NCI-H345 (cell line): Measurements from ENCODE around the gene KY.
A peak's percentile ranks its signal among the peaks of the same experiment; 100 is the strongest.
"Not testable (repeated sequence)": the region's sequence is repeated elsewhere in the genome, so short reads cannot be mapped to it uniquely, and the experiment has no call there.

Experiments
- DNase-seq: peaks from one replicate; lab custom pipeline; 2025; lab: John Stamatoyannopoulos, UW

The KY gene

DNA sequence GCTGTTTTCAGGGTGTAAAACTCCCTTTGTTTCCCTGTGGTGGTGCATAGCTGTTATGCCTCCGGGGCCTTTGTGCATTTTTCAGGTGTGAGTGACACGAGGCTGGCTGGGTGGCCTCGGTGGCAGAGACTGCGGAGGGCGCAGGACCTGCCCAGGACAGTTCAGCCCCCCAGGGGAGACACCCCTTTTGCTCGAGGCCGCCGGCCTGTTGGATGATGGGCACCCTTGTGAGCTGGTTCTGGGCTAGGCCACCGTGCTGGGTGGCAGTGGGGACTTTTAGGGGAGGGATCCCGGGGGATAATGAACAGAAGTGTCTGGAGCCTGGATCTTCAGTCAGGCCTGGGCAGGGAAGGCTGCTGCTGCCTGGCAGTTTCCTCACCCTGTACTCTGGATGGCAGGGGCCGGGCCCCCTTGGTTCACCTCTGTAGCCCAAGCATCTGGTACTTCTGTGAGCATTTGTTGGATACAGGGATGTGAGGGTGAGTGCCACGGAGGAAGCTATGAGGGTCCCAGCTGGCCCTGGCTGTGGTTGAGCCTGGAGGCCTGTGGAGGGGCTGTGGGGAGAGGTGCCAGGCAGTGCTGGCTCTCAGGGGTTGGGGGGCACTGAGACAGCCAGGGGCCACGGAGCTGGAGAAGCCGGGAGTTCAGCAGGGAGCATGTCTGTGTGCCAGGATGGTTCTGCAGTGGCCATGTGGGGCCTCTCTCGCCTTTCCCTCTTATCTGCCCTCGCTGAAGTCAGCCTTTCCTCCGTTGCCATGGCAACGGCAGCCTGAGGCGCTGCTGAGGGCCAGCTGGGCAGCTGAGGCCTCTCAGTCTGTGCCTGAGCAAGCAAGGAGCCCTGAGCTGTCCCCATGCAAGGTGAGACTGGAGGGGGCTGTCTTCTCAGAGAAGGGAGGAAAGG lies 49.0 kb downstream of the KY start:
- no peak for DNase-seq

DNA sequence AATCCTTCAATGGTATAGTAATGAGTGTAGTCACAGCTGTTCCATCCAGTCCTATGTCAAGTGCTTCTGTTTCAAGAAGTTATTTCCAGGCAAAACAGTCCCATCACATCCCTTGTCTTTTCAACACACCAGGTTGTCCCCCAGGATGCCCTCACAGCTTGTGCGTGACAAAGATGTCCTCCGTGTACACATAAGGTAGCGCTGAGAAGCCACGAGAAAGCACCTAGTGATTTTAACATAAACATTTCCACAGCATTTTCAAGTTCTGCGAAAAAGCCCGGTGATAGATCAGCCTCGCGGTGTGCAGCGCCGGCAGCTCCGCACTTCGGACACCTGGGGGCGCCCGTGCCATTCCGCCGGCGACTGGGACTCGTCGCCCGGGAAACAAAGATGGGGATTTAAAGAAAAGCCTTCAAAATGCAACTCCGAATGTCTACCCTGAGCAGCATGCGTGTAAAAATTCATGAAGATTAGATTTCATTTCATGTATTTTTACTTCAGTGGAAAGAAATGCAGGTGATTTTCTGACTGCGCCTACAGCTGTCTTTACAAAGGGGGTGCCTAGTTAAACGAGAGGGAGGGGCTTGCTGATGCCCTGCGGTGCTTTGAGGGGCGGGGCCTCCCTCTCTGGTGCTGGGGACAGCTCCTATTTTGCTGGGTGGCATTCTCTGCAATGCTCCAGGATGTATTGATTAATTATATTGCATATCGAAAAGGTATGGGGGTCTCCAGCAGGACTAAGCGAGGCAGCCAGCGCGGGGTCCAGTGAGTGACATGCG lies 49.9 kb downstream of the KY start:
- DNase-seq, result peak; percentile 62

DNA sequence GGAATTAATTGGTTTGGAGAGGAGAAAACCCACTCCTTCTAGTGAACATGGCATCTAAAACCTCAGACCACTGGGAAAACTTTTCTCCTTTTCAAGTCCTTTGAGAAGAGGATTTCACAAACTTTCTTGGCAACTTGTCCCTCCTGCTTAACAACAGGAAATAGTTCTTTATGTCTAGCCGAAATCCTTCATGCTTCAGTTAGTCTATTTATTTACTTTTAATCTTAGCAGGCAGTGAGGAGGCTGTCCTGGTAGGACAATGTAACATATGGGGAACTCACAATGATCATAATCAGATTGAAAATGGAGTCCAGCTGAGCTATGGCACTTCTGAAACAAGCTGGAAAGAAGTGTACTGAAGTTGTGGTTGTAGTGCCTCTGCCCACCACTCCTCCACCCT lies 50.6 kb downstream of the KY start:
- no peak for DNase-seq

DNA sequence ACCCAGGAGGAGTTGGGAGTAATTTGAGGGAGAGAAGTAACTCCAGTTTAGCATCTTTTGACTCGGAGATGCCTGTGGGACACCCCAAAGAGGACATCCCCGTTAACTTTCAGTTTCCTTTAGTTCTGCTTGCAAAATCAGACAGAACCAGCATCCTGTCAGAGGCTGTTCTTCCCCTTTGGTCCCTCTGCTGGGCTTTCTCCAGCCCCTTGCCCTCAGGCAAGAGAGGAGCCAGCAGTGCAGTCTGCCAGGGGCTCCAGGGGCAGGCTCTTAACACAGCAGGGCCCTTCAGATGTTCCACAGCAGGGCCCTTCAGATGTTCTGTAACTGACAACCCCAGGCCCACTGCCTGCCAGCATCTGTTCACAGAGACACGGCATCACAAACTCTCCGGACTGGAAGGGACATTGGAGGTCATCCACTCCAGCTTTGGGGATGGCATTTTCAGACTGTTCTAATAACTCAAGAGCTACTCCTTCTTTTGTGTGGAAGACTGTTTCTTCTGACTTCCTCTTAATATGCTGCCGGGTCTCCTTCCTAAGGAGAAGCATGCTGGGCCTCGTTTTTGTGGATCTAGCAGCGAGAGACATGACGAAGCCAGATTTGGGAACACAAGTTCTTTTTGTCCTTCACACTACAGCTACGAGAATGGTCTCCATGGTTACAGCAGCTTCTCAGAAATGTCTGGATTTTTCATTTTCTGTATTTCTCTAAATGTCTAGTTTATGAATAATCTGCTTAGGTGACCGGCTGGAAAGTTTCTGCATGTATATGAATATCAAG lies 51.9 kb downstream of the KY start:
- DNase-seq, result no peak

DNA sequence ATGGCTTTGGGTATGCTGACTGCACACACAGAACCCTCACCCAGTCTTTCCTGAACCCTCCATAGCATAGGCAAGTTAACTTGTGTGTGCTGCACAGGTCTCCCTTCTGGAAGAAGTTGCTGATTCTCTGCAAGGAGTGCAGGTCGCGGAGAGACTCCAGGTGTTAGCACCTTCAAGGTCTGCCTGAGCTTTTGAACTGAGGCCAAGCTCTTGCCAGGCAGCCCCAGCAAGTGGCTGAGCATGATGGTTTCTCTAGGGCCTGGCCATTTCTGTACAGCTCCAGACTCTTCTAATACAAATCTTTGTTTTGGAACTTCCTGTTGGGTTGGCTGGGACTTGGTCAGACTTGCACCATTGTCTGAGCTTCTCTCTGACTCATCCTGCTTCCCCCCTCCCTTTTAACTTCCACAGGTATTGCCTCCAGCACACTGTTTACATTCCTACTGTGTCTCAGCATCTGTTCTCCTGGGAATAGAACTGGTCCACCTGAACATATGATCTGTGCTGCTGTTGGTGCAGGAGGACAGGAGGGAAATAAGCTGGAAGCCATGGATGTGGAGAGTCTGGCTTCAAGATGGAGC lies 53.3 kb downstream of the KY start:
- peak; percentile 60 for DNase-seq

DNA sequence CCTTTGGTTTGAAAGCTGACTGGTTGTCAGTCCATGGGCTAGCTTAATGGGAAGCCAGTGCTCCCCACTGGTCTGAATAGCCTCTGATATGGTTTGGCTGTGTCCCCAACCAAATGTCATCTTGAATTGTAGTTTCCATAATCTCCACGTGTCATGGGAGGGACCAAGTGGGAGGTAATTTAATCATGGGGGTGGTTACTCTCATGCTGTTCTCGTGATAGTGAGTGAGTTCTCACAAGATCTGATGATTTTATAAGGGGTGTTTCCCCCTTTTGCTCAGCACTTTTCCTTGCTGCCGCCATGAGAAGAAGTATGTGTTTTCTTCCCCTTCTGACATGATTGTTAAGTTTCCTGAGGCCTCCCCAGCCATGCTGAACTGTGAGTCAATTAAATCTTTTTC lies 55.8 kb downstream of the KY start:
- DNase-seq, result not testable (repeated sequence)

DNA sequence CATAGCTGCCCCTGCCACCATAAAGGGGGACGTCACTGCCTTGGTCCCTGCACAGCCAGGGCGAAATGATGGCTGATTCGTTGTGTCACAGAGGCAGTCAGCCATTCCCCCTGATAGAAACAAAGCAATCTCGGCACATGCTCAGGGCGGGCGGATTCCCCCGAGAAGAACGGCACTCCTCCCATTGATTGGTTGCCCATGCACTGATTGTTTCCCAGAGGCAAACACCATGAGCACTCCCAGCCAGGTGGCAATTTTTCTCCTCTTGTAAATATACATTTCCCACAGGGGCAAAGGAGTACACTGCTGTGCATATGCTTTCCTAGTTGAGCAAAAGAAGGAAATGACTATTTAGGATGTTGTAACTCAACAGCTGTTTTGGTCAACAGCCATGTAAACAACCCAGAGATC lies 56.5 kb downstream of the KY start:
- DNase-seq, result peak; percentile 54

DNA sequence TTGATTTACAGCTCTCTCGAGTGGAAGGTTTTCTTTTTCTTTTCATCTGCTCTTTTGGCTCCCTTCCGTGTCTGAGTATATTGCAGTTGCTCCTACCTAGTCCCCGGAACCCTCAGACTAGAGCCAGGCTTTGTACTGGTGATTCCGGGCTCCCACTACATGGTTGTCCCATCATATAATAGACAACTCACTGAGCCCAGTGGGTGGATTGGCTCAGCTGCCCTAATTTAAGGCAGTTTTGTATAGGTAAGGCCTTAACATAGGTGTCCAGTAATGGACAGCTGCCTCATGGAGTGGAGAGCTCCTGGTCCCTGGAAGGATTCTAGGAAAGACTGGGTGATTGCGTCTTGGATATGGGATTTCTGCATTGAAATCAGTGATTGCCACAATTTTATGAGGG lies 58.0 kb downstream of the KY start:
- no peak for DNase-seq

DNA sequence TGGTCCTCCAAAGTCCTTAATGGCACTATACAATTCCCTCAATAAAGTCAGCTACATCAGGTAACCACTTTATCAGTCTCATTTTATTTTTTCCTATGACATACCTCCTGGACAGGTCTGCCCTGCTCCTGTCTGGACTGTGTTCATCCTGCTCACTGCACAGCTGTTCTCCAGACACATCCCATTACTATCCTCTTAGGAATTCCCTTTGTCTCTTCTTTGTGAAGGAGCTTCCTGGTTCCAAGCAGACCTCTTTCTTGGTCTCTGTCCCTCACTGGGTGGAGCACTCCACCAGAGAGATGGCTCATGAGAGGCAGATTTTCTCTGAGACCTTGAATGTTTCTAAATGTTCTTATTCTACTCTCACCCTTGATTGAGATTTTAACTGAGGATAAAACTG lies 60.1 kb downstream of the KY start:
- no peak for DNase-seq

DNA sequence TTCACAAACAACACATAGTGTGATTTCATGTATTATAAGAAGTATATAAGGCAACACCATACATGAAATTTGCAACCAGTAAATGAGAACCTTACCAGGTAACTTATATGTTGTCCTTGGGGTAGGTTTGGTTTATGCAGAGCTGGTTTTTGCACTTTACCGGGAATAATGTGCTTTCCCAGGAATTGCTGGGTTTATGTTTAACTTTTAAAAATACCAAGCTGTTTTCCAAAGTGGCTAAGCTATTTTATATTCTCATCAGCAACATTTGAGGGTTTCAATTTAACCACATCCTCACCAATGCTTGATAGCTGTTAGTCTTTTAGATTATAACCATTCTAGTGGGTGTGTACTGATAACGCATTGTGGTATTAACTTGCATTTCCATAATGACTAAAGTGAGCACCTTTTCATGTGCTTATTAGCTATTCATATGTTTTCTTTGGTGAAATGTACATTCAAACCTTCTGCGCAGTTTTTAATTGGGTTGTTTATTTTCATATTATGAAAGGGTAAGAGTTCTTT lies 71.6 kb downstream of the KY start:
- DNase-seq, result no peak

DNA sequence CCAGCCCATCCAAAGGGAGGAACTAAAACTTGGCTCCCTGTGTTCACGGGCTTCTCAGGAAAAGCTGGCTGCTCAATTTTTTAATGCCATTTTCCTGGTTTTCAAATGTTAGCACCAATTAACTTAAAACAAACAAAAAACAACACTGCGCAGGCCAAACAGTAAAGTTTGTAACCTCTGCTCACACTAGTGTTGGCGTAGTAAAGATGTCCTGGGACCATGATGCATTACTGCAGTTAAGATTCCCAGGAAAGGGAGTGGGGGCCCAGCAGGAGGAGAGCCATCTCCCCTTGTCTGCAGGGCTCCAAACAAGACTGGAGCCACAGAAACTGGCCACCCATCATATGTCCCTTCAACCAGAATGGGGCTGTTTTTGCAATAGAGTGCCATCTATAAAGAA lies 74.0 kb downstream of the KY start:
- DNase-seq, result no peak

DNA sequence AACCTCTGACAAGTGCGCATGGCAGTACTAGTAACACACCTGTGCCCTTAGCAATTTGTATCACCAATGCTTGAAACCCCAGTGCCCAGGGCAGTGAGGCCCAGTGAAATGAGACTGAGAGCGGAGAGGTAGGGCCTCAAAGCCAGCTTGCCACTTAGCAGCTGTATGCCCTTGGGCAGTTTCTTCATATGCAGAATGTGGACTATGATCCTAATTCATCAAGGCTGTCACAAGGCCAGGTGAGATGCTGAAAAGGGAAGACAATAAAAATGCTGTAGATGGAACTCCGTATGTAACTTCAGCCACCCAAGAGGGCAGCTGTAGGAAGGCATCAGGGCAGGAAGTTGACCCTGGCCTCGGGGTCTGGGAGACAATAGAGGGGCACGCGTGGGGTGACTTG lies 74.4 kb downstream of the KY start:
- no peak for DNase-seq

DNA sequence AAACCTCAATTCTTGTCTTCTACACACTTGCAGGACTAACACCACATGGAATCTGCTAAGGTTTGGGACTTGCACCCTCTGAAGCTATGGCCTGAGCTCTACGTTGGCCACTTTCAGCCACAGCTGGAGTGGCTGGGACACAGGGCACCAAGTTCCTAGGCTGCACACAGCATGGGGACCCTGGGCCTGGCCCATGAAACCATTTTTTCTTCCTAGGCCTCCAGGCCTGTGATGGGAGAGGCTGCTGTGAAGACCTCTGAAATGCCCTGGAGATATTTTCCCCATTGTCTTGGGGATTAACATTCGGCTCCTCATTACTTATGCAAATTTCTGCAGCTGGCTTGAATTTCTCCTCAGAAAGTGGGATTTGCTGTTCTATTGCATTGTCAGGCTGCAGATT lies 80.9 kb downstream of the KY start:
- DNase-seq, result not testable (repeated sequence)

DNA sequence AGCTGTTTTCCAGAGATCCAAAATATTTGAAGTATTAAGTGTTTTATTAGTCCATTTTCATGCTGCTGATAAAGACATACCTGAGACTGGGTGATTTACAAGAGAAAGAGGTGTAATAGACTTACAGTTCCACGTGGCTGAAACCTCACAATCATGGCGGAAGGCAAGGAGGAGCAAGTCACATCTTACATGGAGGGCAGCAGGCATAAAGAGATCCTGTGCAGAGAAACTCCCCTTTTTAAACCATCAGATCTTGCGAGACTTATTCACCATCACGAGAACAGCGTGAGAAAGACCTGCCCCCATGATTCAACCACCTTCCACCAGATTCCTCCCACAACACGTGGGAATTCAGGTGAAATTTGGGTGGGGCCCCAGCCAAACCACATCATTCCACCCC lies 82.0 kb downstream of the KY start:
- no peak for DNase-seq

DNA sequence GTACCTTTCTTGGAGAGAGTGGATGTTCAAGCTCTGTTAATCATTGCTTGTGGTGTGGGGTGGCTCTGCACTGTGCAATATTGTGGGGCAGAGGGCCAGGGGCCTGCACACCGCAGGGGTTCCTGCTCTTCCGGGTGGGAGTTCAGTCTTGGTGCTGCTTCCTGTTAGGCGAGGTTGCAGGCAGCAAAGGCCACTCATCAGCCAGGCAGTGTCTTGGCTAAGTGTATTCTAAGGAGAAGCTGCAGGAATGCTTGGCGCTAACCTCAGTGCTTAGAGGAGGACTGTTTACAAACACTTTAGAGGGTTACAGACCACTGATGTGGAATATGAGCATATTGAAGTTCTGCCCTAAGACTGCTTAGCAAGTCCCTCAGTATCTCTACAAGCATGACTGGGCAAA lies 83.2 kb downstream of the KY start:
- no peak for DNase-seq

DNA sequence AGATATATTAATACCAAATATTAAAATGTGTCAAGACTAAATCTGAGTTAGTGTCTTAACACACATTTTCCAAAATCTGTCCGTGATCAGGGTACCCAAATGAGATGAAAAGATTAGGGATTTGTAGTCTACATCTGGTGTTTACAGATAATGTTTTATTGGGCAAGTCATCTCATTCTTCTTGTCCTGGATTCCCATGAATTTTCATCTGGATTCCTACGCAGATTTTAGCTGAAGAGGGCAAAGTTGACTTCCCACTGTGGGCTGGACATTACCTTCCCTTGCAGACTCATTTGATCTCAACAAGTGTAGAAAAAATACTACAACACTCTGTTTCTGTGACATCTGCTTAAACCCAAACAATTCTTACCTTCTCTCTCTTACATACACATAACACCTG lies 85.8 kb downstream of the KY start:
- DNase-seq, result no peak

DNA sequence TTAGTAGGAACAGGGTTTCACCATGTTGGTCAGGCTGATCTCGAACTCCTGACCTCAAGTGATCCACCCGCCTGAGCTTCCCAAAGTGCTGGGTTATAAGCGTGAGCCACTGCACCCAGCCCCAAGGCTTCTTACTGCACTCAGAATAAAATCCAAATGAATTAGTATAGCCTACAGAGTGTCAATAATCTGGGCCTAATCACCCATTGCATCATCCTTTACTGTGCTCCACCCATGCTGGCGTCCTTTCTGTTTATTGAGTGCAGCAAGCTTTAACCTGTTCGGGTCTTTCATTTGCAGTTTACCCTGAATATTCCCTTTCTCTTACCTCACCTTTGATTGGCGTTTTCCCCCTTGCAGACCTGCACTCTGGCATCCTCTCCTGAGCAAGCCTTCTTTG lies 87.2 kb downstream of the KY start:
- no peak for DNase-seq

DNA sequence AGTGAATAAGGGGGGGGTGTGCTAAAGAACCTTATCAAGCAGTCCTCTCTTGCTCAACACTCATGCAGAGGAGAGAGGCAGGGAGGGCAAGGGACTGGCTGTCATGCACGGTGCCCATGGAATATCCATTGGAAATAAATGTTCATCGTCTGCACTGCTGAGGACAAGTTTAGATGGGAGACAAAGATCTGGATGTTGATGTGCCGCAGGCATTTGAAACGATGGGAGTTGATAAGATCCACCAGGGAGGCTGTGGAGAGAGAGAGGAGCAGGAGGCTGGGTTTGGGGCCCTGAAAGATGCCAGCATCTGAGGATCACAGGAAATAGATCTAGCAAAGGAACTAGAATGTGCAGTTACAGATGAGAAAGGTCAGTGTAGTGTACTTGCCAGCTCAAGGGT lies 88.8 kb downstream of the KY start:
- DNase-seq, result no peak

DNA sequence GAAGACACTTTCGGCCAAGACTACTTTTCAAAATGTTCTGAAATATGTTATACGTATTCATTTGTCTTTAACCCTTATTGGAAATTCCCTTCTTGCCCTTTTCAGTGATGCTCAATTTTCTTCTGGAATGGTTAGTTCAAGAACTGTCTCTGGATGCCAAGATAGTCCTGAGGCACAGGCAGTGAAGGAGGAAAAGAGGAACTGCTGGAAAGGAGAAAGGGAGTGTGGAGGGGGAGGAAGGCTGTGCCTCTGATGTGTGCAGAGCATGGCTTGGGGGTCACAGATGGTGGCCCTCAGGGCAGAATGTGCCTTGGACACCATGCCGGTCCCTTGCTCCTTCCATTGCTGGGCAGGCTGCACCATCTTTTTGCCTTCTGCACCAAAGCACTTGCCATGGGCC lies 91.2 kb downstream of the KY start:
- DNase-seq, result no peak
